Endothelial cell of umbilical vein (primary cell): Measurements from ENCODE around the gene GRID2IP. TPM values are rescaled to one million over a fixed set of nuclear protein-coding genes. Genes with fewer than 3 reads are reported as not detected.
A peak's percentile ranks its signal among the peaks of the same experiment; 100 is the strongest.
"Not testable (repeated sequence)": the region's sequence is repeated elsewhere in the genome, so short reads cannot be mapped to it uniquely, and the experiment has no call there.

ENCODE experiments used
- BruUV-seq: library from RNA; stranded (reverse); fragments of 400-500 nt; replicated peaks from 2 replicates; lab custom pipeline; 2021; lab: Mats Ljungman, UMichigan
- CTCF ChIA-PET: fragments of 300-600, 350-600 bp; sonication (Branson Sonifier 250); formaldehyde crosslinking; loops from one replicate; lab custom pipeline; 2021; ENCODE audit warnings: antibody characterized with exemption, inconsistent platforms; lab: Charles Lee
- POLR2A ChIA-PET: fragments of 300-600, 350-600 bp; sonication (Branson Sonifier 250); formaldehyde crosslinking; loops from one replicate; lab custom pipeline; 2021; ENCODE audit warnings: antibody characterized with exemption, inconsistent platforms; lab: Charles Lee
- DNase-seq: peaks from one replicate; pipeline ENCODE4 v3.0.0-alpha.2; 2011; ENCODE audit warnings: low read depth, low spot score
- FAIRE-seq: peaks from 2 replicates; lab custom pipeline; 2011; peaks lifted over from hg19 to GRCh38; lab: Jason Lieb, UNC
- H2AFZ ChIP-seq: 2 replicates; pipeline ENCODE4 v1.6.0; 2012; ENCODE audit warnings: low read depth, low read length, control low read depth, inconsistent platforms
- H3K27ac ChIP-seq: 2 replicates; pipeline ENCODE4 v1.5.1; 2011; ENCODE audit warnings: low read depth, mild to moderate bottlenecking, control low read depth, low read length, moderate library complexity; ENCODE audit not compliant: insufficient read depth
- H3K27me3 ChIP-seq, 2 experiments: 2 replicates each; pipeline versions ENCODE4 v1.6.0 to v1.6.1; 2011; ENCODE audit warnings: low read length in 2 of 2, mixed read lengths in 1 of 2; ENCODE audit not compliant: control insufficient read depth in 2 of 2, insufficient read depth in 2 of 2
- H3K36me3 ChIP-seq, 2 experiments: 2 replicates in 1 of 2; 3 replicates in 1 of 2; pipeline ENCODE4 v1.5.1; 2011; ENCODE audit warnings: low read length in 2 of 2, mild to moderate bottlenecking in 1 of 2, moderate library complexity in 1 of 2; ENCODE audit not compliant: control insufficient read depth in 2 of 2, insufficient read depth in 2 of 2; ENCODE audit errors: extremely low read depth in 1 of 2
- H3K4me1 ChIP-seq: 3 replicates; pipeline ENCODE4 v1.5.1; 2011; ENCODE audit warnings: mild to moderate bottlenecking, low read length; ENCODE audit not compliant: control insufficient read depth, insufficient read depth; ENCODE audit errors: extremely low read depth
- H3K4me2 ChIP-seq: 2 replicates; pipeline ENCODE4 v1.6.1; 2011; ENCODE audit warnings: low read length, control low read depth, mixed read lengths; ENCODE audit not compliant: insufficient read depth
- H3K4me3 ChIP-seq, 3 experiments: fragments of 200-600 bp in 1 of 3; sonication (generic), shearing (Covaris generic) in 1 of 3; replicated peaks in 1 of 3; 2 replicates each; pipeline ENCODE4 v1.5.1; 2011 to 2016; ENCODE audit warnings: control low read depth in 3 of 3, low read length in 3 of 3, mild to moderate bottlenecking in 2 of 3, inconsistent platforms in 1 of 3, low read depth in 1 of 3, moderate library complexity in 1 of 3; ENCODE audit not compliant: insufficient read depth in 1 of 3
- H3K79me2 ChIP-seq: 2 replicates; pipeline ENCODE4 v1.6.0; 2012; ENCODE audit warnings: low read length, inconsistent platforms; ENCODE audit not compliant: control insufficient read depth, insufficient read depth
- H3K9ac ChIP-seq: replicated peaks from 2 replicates; pipeline ENCODE3; 2011; ENCODE audit warnings: low read length, control low read depth; ENCODE audit not compliant: insufficient read depth; ENCODE audit errors: extremely low read depth
- H3K9me1 ChIP-seq: replicated peaks from 3 replicates; pipeline ENCODE4 v1.6.0; 2011; ENCODE audit warnings: mild to moderate bottlenecking, low read length; ENCODE audit not compliant: control insufficient read depth, insufficient read depth; ENCODE audit errors: extremely low read depth
- H3K9me3 ChIP-seq: replicated peaks from 2 replicates; pipeline ENCODE4 v1.5.1; 2012; ENCODE audit warnings: low read length, inconsistent platforms; ENCODE audit not compliant: control insufficient read depth, insufficient read depth
- H4K20me1 ChIP-seq: replicated peaks from 2 replicates; pipeline ENCODE3; 2011; ENCODE audit warnings: mild to moderate bottlenecking, low read length; ENCODE audit not compliant: control insufficient read depth, insufficient read depth; ENCODE audit errors: extremely low read depth
- EZH2 ChIP-seq: IDR thresholded peaks from 2 replicates; pipeline ENCODE4 v1.6.1; 2012; ENCODE audit warnings: borderline replicate concordance, low read depth, mild to moderate bottlenecking, moderate library complexity, low read length, inconsistent platforms; ENCODE audit not compliant: severe bottlenecking
- MYC ChIP-seq: IDR thresholded peaks from one replicate; pipeline ENCODE4 v1.6.1; 2011; ENCODE audit warnings: mild to moderate bottlenecking, low read depth, low read length
- POLR2A ChIP-seq: IDR thresholded peaks from 2 replicates; pipeline ENCODE4 v1.6.1; 2012; ENCODE audit warnings: low read depth, mild to moderate bottlenecking, control low read depth, low read length
- POLR2AphosphoS5 ChIP-seq: IDR thresholded peaks from 2 replicates; pipeline ENCODE4 v1.6.1; 2012; ENCODE audit warnings: low read depth, mild to moderate bottlenecking, control low read depth, low read length, moderate library complexity; ENCODE audit not compliant: insufficient read depth
- dilution Hi-C: fragments of 300-500 bp; cut with MboI; formaldehyde crosslinking; loops from one replicate; pipeline ENCODE4 v1.15.0; 2019; ENCODE audit warnings: low sequenced_read_pairs; ENCODE audit not compliant: extremely low pct_ligation_motif_present
- intact Hi-C: fragments of 100-400 bp; cut with micrococcal nuclease; formaldehyde crosslinking; loops from one replicate; pipeline ENCODE4 v1.10.0; 2022
- polyA plus RNA-seq, 4 experiments: library from polyadenylated mRNA; depleted of rRNA in 3 of 4; stranded (reverse) in 3 of 4; unstranded in 1 of 4; fragments of >200 nt; gene quantifications; 2 replicates each; pipeline versions ENCODE4 v1.2.1 to v1.2.3, GENCODE V29; 2011 to 2012; ENCODE audit warnings: missing spikeins in 1 of 4
- total RNA-seq: library from RNA; stranded (reverse); gene quantifications from 2 replicates; pipeline ENCODE4 v1.2.3, GENCODE V29; 2021
- TF ChIP-seq, protein P1 (sequence below): IDR thresholded peaks from 2 replicates; pipeline ENCODE4 v1.6.1; 2011; ENCODE audit not compliant: insufficient read depth, insufficient read length

GRID2IP gene
- total and polyA plus RNA-seq, 2 donors (not counting 3 experiments of a cell fraction or from before 2014, with no cell fraction given) = not detected

DNA sequence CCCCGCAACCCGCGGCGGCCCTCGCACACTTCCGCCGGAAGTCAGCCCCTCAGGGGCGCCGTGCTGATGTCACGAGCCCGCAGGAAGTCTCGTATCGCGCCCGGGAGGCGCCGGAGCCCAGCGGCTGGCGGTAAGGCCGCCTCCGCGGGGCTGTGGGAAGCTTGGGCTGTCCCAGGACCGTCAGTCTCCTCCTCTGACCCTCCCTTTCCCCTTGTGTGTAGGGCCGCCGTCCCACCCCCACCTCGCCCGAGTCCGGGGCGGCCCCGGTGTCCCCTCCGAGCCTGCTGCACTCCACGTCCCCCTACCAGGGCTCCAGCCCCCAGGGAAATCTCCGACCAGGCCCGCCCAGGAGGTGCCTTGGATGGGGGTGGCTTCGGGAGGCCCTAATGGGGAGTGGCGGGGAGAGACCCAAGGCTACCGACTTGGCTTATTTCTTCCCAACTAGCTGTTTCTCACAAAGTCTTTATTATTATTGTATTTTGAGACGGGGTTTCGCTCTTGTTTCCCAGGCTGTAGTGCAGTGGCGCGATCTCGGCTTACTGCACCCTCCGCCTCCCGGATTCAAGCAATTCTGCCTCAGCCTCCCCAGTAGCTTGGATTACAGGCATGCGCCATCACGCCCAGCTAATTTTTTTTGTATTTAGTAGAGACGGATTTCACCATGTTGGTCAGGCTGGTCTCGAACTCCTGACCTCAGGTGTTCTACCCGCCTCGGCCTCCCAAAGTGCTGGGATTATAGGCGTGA, 26.3 kb upstream of the GRID2IP start, which contains the start of gene ZDHHC4:
TSS of gene ZDHHC4 (plus strand) at position 86 of the 745 bp plus-strand sequence. CDS start 3,108 bp downstream, outside the sequence.
- intact Hi-C loops = loop anchor here (1.0 to 5.0 kb wide), 3 partner anchors 13 to 130 kb away; partner anchors contain the start of genes INTS15 and ZNF12
- FAIRE-seq = peak; percentile 96
- Histone ChIP-seq H3K9me3 (no peaks in the 10 kb centered on the region), H3K4me3 (peak within 1 kb of the TSS; percentile 73 to 91 (median 87)), H3K9ac (peak within 1 kb of the TSS; percentile 97), H3K36me3 (peaks cover 1 to 3% of the 10 kb centered on the region in 2 experiments), H3K79me2 (no peaks in the 10 kb centered on the region), H3K27me3 (no peaks in the 10 kb centered on the region), H3K4me2 (peak within 1 kb of the TSS; percentile 65), H3K9me1 (no peaks in the 10 kb centered on the region), H3K27ac (peak within 1 kb of the TSS; percentile 96), H4K20me1 (no peaks in the 10 kb centered on the region), H2AFZ (peak within 1 kb of the TSS; percentile 87), H3K4me1 (no peaks in the 10 kb centered on the region)
- ChIA-PET POLR2A (interaction anchor here (1.3 kb wide), 1 partner anchor 10 kb away, joined by 5 read pairs; no protein-coding TSS in a partner anchor), CTCF (interaction anchor here (0.8 to 3.2 kb wide), 3 partner anchors 11 to 18 kb away, joined by 3 to 18 read pairs (median 3); partner anchors contain the start of gene INTS15)
- peak; percentile 83 for DNase-seq
- TF ChIP-seq POLR2AphosphoS5 (peak; percentile 96), EZH2 (no peak), POLR2A (peak; percentile 97), MYC (no peak)
- TF ChIP-seq, protein P1, sequence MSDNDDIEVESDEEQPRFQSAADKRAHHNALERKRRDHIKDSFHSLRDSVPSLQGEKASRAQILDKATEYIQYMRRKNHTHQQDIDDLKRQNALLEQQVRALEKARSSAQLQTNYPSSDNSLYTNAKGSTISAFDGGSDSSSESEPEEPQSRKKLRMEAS = peak; percentile 14
- dilution Hi-C loops = no loop called here
- TSS peak; percentile 48 for BruUV-seq

DNA sequence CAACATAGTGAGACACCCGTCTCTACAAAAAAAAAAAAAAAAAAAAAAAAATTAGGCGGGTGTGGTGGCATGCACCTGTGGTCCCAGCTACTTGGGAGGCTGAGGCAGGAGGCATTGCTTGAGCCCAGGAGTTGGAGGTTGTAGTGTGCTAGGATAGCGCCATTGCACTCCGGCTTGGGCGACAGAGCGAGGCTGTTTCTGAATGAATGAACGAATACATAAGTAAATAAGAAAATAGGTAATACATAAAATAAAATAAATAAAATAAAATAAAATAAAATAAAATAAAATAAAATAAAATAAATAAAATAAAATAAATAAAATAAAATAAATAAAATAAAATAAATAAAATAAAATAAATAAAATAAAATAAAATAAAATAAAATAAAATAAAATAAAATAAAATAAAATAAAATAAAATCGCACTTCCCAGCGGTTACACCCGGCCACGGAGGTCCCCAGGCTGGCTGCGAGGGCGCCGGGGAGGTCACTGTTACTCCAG, 25.7 kb upstream of the GRID2IP start:
- Histone ChIP-seq H3K9ac (peak overlapping the region; percentile 97), H3K4me2 (peak overlapping the region; percentile 65), H3K4me3 (peak overlapping the region; percentile 73 to 91 (median 87)), H3K27ac (peak overlapping the region; percentile 96), H2AFZ (peak overlapping the region; percentile 87)
- H3K9me1 ChIP-seq, BruUV-seq, dilution Hi-C loops, H3K9me3 ChIP-seq, DNase-seq, H3K36me3 ChIP-seq, H4K20me1 ChIP-seq, H3K4me1 ChIP-seq, H3K79me2 ChIP-seq, FAIRE-seq, H3K27me3 ChIP-seq: not testable (repeated sequence)
- POLR2A ChIA-PET = interaction anchor here (1.3 kb wide), 1 partner anchor 11 kb away, joined by 5 read pairs; no protein-coding TSS in a partner anchor
- CTCF ChIA-PET = interaction anchor here (0.8 to 3.9 kb wide), 3 partner anchors 11 to 18 kb away, joined by 3 to 20 read pairs (median 18); partner anchors contain the start of gene INTS15
- intact Hi-C loops = loop anchor here (1.0 to 5.0 kb wide), 3 partner anchors 13 to 130 kb away; partner anchors contain the start of genes INTS15 and ZNF12
